SK-N-SH treated with all-trans-retinoic acid at 6 μM for 48 hours (cell line): ENCODE results near the gene CSK.

Experiments
- POU6F1 ChIP-seq: fragments of 250-450 bp; sonication (Bioruptor Pico); IDR thresholded peaks from 2 replicates; pipeline ENCODE4 v1.8.0; 2021; ENCODE audit warnings: low read depth, mild to moderate bottlenecking, moderate library complexity, borderline replicate concordance
- RARB ChIP-seq: fragments of 250-450 bp; sonication (Bioruptor Pico); IDR thresholded peaks from 2 replicates; pipeline ENCODE4 v1.8.0; 2021; ENCODE audit warnings: mild to moderate bottlenecking, moderate library complexity
- ZNF8 ChIP-seq: fragments of 450-650 bp; formaldehyde crosslinking; IDR thresholded peaks from 2 replicates; pipeline ENCODE4 v1.5.0; 2020; ENCODE audit warnings: mild to moderate bottlenecking, moderate library complexity
- TF ChIP-seq, protein P1 (sequence below): fragments of 250-450 bp; sonication (Bioruptor Pico); IDR thresholded peaks from 2 replicates; pipeline ENCODE4 v1.8.0; 2020; ENCODE audit warnings: mild to moderate bottlenecking, moderate library complexity, borderline replicate concordance

DNA sequence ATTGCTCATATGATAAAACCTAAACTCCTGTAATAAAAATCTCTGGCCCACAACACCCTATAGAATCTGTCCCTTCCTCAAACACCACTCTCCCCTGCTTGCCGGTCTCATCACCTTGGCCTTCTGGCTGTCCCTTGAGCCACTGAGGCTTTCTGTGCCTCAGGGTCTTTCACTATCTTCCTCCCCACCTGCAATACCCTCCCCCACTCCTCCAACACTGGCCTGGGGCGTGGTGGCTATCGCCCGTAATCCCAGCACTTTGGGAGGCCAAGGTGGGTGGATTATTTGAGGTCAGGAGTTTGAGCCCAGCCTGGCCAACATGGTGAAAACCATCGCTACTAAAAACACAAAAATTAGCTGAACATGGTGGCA lies 3.3 kb upstream of the CSK start:
- TF ChIP-seq, protein P1, sequence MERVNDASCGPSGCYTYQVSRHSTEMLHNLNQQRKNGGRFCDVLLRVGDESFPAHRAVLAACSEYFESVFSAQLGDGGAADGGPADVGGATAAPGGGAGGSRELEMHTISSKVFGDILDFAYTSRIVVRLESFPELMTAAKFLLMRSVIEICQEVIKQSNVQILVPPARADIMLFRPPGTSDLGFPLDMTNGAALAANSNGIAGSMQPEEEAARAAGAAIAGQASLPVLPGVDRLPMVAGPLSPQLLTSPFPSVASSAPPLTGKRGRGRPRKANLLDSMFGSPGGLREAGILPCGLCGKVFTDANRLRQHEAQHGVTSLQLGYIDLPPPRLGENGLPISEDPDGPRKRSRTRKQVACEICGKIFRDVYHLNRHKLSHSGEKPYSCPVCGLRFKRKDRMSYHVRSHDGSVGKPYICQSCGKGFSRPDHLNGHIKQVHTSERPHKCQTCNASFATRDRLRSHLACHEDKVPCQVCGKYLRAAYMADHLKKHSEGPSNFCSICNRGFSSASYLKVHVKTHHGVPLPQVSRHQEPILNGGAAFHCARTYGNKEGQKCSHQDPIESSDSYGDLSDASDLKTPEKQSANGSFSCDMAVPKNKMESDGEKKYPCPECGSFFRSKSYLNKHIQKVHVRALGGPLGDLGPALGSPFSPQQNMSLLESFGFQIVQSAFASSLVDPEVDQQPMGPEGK: no peak
- TF ChIP-seq RARB (CRISPR knock-in tag) (no peak), POU6F1 (no peak), ZNF8 (CRISPR knock-in tag) (no peak)
